H9 (cell line): ENCODE measurements around the gene RSPH10B. TPM values are rescaled to one million over a fixed set of nuclear protein-coding genes. Genes with fewer than 3 reads are reported as not detected.
A peak's percentile ranks its signal among the peaks of the same experiment; 100 is the strongest.

ENCODE experiments used
- DNase-seq: peaks from one replicate; pipeline ENCODE4 v3.0.0-alpha.2; 2017
- H2AFZ ChIP-seq: one replicate; pipeline ENCODE4 v1.6.1; 2013; ENCODE audit warnings: mild to moderate bottlenecking, low read length, control low read depth, moderate library complexity
- H2AK5ac ChIP-seq: 2 replicates; pipeline ENCODE4 v1.6.1; 2013; ENCODE audit warnings: low read length, control low read depth, mixed read lengths; ENCODE audit not compliant: insufficient read length
- H2BK120ac ChIP-seq: one replicate; pipeline ENCODE4 v1.6.1; 2013; ENCODE audit warnings: low read depth, mild to moderate bottlenecking, low read length, control low read depth, inconsistent platforms; ENCODE audit not compliant: poor library complexity, severe bottlenecking
- H2BK12ac ChIP-seq: 2 replicates; pipeline ENCODE4 v1.6.1; 2013; ENCODE audit warnings: low read length, control low read depth, mixed read lengths, low read depth; ENCODE audit not compliant: insufficient read length
- H2BK15ac ChIP-seq: 2 replicates; pipeline ENCODE4 v1.6.1; 2013; ENCODE audit warnings: low read depth, low read length, control low read depth
- H2BK20ac ChIP-seq: one replicate; pipeline ENCODE4 v1.6.1; 2013; ENCODE audit warnings: low read depth, mild to moderate bottlenecking, low read length, control low read depth, inconsistent platforms; ENCODE audit not compliant: poor library complexity, severe bottlenecking
- H2BK5ac ChIP-seq: 2 replicates; pipeline ENCODE4 v1.6.1; 2013; ENCODE audit warnings: low read length, control low read depth, mixed read lengths; ENCODE audit not compliant: insufficient read length
- H3K14ac ChIP-seq: 2 replicates; pipeline ENCODE4 v1.6.1; 2013; ENCODE audit warnings: low read length, control low read depth; ENCODE audit not compliant: insufficient read depth
- H3K18ac ChIP-seq: 2 replicates; pipeline ENCODE4 v1.6.1; 2013; ENCODE audit warnings: low read depth, mild to moderate bottlenecking, mixed read lengths, low read length, control low read depth; ENCODE audit not compliant: insufficient read length
- H3K23ac ChIP-seq: 2 replicates; pipeline ENCODE4 v1.6.1; 2013; ENCODE audit warnings: low read length, control low read depth, mixed read lengths, low read depth; ENCODE audit not compliant: insufficient read length
- H3K23me2 ChIP-seq: 2 replicates; pipeline ENCODE4 v1.6.1; 2013; ENCODE audit warnings: low read depth, mild to moderate bottlenecking, mixed read lengths, low read length, control low read depth; ENCODE audit not compliant: insufficient read length, poor library complexity, severe bottlenecking
- H3K27ac ChIP-seq: 2 replicates; pipeline ENCODE4 v1.5.1; 2013; ENCODE audit warnings: low read length, control low read depth, mixed read lengths, low read depth; ENCODE audit not compliant: insufficient read length
- H3K27me3 ChIP-seq: 2 replicates; pipeline ENCODE4 v1.6.1; 2013; ENCODE audit warnings: low read length, control low read depth, inconsistent platforms; ENCODE audit not compliant: insufficient read depth
- H3K4ac ChIP-seq: 2 replicates; pipeline ENCODE4 v1.6.1; 2013; ENCODE audit warnings: low read depth, mild to moderate bottlenecking, control low read depth, inconsistent platforms, low read length, moderate library complexity
- H3K4me1 ChIP-seq: 2 replicates; pipeline ENCODE4 v1.6.1; 2013; ENCODE audit warnings: low read length, control low read depth, inconsistent platforms; ENCODE audit not compliant: insufficient read depth
- H3K4me2 ChIP-seq: 2 replicates; pipeline ENCODE4 v1.6.1; 2013; ENCODE audit warnings: low read length, control low read depth, mixed read lengths; ENCODE audit not compliant: insufficient read length, insufficient read depth
- H3K56ac ChIP-seq: 2 replicates; pipeline ENCODE4 v1.6.1; 2013; ENCODE audit warnings: low read depth, mild to moderate bottlenecking, mixed read lengths, low read length, control low read depth; ENCODE audit not compliant: insufficient read length
- H3K79me1 ChIP-seq: 2 replicates; pipeline ENCODE4 v1.6.1; 2013; ENCODE audit warnings: low read depth, mild to moderate bottlenecking, moderate library complexity, low read length, control low read depth, inconsistent platforms; ENCODE audit not compliant: insufficient read depth, poor library complexity, severe bottlenecking
- H3K79me2 ChIP-seq: 2 replicates; pipeline ENCODE4 v1.6.1; 2013; ENCODE audit warnings: low read length, control low read depth, inconsistent platforms; ENCODE audit not compliant: insufficient read depth
- H3K9ac ChIP-seq: 2 replicates; pipeline ENCODE4 v1.6.1; 2013; ENCODE audit warnings: low read length, control low read depth, mixed read lengths; ENCODE audit not compliant: insufficient read length; ENCODE audit errors: extremely low read depth
- H3K9me3 ChIP-seq: one replicate; pipeline ENCODE4 v1.6.1; 2013; ENCODE audit warnings: low read depth, low read length, inconsistent platforms; ENCODE audit not compliant: control insufficient read depth
- H3T11ph ChIP-seq: one replicate; pipeline ENCODE4 v1.6.1; 2013; ENCODE audit warnings: mild to moderate bottlenecking, low read length, control low read depth, inconsistent platforms
- H4K20me1 ChIP-seq: one replicate; pipeline ENCODE4 v1.6.1; 2013; ENCODE audit not compliant: control insufficient read depth, insufficient read length, insufficient read depth
- H4K5ac ChIP-seq: 2 replicates; pipeline ENCODE4 v1.6.1; 2013; ENCODE audit warnings: low read depth, mild to moderate bottlenecking, mixed read lengths, low read length, control low read depth; ENCODE audit not compliant: insufficient read length
- H4K8ac ChIP-seq: replicated peaks from 2 replicates; pipeline ENCODE4 v1.6.1; 2013; ENCODE audit warnings: low read length, control low read depth, mixed read lengths, low read depth; ENCODE audit not compliant: insufficient read length
- H4K91ac ChIP-seq: 2 replicates; pipeline ENCODE4 v1.6.1; 2013; ENCODE audit warnings: low read depth, mild to moderate bottlenecking, moderate library complexity, mixed read lengths, low read length, control low read depth; ENCODE audit not compliant: insufficient read length
- H3K27ac Mint-ChIP-seq, 3 experiments: 2 replicates in 2 of 3; 3 replicates in 1 of 3; pipeline ENCODE4 v1.8.0; 2020 to 2021; ENCODE audit warnings: mixed read lengths in 3 of 3, mild to moderate bottlenecking in 1 of 3, moderate library complexity in 1 of 3
- H3K27me3 Mint-ChIP-seq: 2 replicates; pipeline ENCODE4 v1.8.0; 2021; ENCODE audit warnings: low read depth, mild to moderate bottlenecking, moderate library complexity, mixed read lengths
- H3K36me3 Mint-ChIP-seq, 3 experiments: 2 replicates in 2 of 3; 3 replicates in 1 of 3; pipeline ENCODE4 v1.8.0; 2020 to 2021; ENCODE audit warnings: low read depth in 3 of 3, mixed read lengths in 3 of 3; ENCODE audit not compliant: insufficient read depth in 1 of 3
- H3K4me1 Mint-ChIP-seq, 2 experiments: 2 replicates each; pipeline ENCODE4 v1.8.0; 2020; ENCODE audit warnings: mixed read lengths in 2 of 2
- H3K4me3 Mint-ChIP-seq, 2 experiments: 2 replicates in 1 of 2; 3 replicates in 1 of 2; pipeline ENCODE4 v1.8.0; 2020 to 2021; ENCODE audit warnings: mild to moderate bottlenecking in 2 of 2, mixed read lengths in 2 of 2, moderate library complexity in 1 of 2
- H3K9me3 Mint-ChIP-seq, 2 experiments: 2 replicates in 1 of 2; 3 replicates in 1 of 2; pipeline ENCODE4 v1.8.0; 2020; ENCODE audit warnings: mild to moderate bottlenecking in 2 of 2, mixed read lengths in 2 of 2, moderate library complexity in 1 of 2
- WGBS: extraction: QIAGEN DNeasy Blood & Tissue Kit; methylation state at CpG from one replicate; pipeline ENCODE4 v1.1.7; 2013; ENCODE audit warnings: missing lambda C conversion rate, low lambda C conversion rate, mixed read lengths; ENCODE audit not compliant: insufficient read length; ENCODE audit errors: extremely low coverage; 5-methylcytosine and 5-hydroxymethylcytosine counted together
- total RNA-seq: library from RNA; stranded (reverse); gene quantifications from 2 replicates; pipeline ENCODE4 v1.2.1, GENCODE V29; 2021
- TF ChIP-seq, protein P1 (sequence below): fragments of 200-600 bp; sonication (generic); conservative IDR thresholded peaks from 3 replicates; pipeline ENCODE4 v1.8.0; 2021; ENCODE audit warnings: antibody characterized with exemption, mild to moderate bottlenecking

The RSPH10B gene
- total RNA-seq, 1 experiment from 2014 or later: 0.63 TPM

DNA sequence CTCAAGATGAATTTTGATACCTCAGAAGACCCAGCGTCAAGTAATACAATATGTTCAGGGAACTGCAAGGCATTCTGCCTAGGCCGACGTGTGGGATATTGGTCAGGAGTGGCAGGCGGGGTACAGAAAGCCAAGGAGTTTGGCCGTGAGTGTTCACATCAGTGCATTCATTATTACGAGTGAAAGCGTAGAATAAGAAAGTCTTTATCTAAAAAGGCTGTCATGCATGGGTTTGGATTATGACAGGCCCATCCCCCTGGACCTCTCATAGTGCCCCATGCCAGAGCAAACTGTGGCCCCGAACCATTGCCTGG, 46.1 kb upstream of the RSPH10B start:
- no peaks in the 10 kb centered on the region for H3K23me2 ChIP-seq
- Mint-ChIP-seq H3K4me1 (no peaks in the 10 kb centered on the region; a peak in 1 of 4 replicates), H3K4me3 (no peak overlapping the region), H3K9me3 (no peaks in the 10 kb centered on the region), H3K36me3 (peaks cover 70 to 94% (median 85%) of the 10 kb centered on the region in 3 experiments), H3K27me3 (no peaks in the 10 kb centered on the region), H3K27ac (peak overlapping the region; percentile 39 to 82 (median 57); a peak in 3 of 7 replicates)
- no peak overlapping the region for H2BK12ac ChIP-seq
- no peak overlapping the region for H3K23ac ChIP-seq
- H3K4ac ChIP-seq: no peak overlapping the region
- TF ChIP-seq, protein P1, sequence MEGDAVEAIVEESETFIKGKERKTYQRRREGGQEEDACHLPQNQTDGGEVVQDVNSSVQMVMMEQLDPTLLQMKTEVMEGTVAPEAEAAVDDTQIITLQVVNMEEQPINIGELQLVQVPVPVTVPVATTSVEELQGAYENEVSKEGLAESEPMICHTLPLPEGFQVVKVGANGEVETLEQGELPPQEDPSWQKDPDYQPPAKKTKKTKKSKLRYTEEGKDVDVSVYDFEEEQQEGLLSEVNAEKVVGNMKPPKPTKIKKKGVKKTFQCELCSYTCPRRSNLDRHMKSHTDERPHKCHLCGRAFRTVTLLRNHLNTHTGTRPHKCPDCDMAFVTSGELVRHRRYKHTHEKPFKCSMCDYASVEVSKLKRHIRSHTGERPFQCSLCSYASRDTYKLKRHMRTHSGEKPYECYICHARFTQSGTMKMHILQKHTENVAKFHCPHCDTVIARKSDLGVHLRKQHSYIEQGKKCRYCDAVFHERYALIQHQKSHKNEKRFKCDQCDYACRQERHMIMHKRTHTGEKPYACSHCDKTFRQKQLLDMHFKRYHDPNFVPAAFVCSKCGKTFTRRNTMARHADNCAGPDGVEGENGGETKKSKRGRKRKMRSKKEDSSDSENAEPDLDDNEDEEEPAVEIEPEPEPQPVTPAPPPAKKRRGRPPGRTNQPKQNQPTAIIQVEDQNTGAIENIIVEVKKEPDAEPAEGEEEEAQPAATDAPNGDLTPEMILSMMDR: no peak
- H3K27ac ChIP-seq: no peak overlapping the region
- no peaks in the 10 kb centered on the region for H3K9me3 ChIP-seq
- H3K18ac ChIP-seq: no peak overlapping the region
- H2BK15ac ChIP-seq: no peak overlapping the region
- no peak overlapping the region for H3K4me2 ChIP-seq
- no CpG with 5 or more reads among the region's 8 CpGs for WGBS
- H3K4me1 ChIP-seq: no peaks in the 10 kb centered on the region
- no peak overlapping the region for H2BK5ac ChIP-seq
- no peaks in the 10 kb centered on the region for H3K79me1 ChIP-seq
- no peak overlapping the region for H3K56ac ChIP-seq
- H3K79me2 ChIP-seq: peaks cover 2% of the 10 kb centered on the region; the same call in 1 of the 2 replicates
- DNase-seq: no peak
- no peaks in the 10 kb centered on the region for H3K27me3 ChIP-seq
- H4K20me1 ChIP-seq: peaks cover 2% of the 10 kb centered on the region
- no peak overlapping the region for H2BK120ac ChIP-seq
- H2AFZ ChIP-seq: no peak overlapping the region
- H3T11ph ChIP-seq: no peak overlapping the region
- no peak overlapping the region for H4K91ac ChIP-seq
- H4K8ac ChIP-seq: no peak overlapping the region
- H2AK5ac ChIP-seq: no peak overlapping the region
- H4K5ac ChIP-seq: no peak overlapping the region
- H3K14ac ChIP-seq: no peak overlapping the region
- H2BK20ac ChIP-seq: no peak overlapping the region
- no peak overlapping the region for H3K9ac ChIP-seq
